NCI-H2196 (cell line): ENCODE data around the gene ECD.

Experiments
- DNase-seq: peaks from one replicate; lab custom pipeline; 2025; ENCODE audit not compliant: unreplicated experiment; lab: John Stamatoyannopoulos, UW

Gene ECD

GRCh38 chr10:73167783-73168464 lies at the start of gene ECD, which contains the start of gene FAM149B1:
Gene ECD (minus strand): TSS chr10:73168008. CDS start chr10:73163937, 4,071 bp downstream.
Gene FAM149B1 (plus strand): TSS chr10:73168119. CDS start chr10:73168340, 221 bp downstream.
- peak; percentile 81 for DNase-seq

GRCh38 chr10:73215749-73216148 lies 47.9 kb upstream of the ECD start:
- DNase-seq: no peak

GRCh38 chr10:73211106-73211811 lies 43.5 kb upstream of the ECD start:
- no peak for DNase-seq

- DNase-seq: no peak
Measured at GRCh38 chr10:73210395-73211105, 42.7 kb upstream of the ECD start.

- DNase-seq: no peak
Measured at GRCh38 chr10:73209705-73210104, 41.9 kb upstream of the ECD start.

GRCh38 chr10:73207883-73208282 lies 40.1 kb upstream of the ECD start:
- no peak for DNase-seq

- no peak for DNase-seq
Measured at GRCh38 chr10:73206385-73206784, 38.6 kb upstream of the ECD start.

GRCh38 chr10:73205890-73206289 lies 38.1 kb upstream of the ECD start:
- no peak for DNase-seq

GRCh38 chr10:73205081-73205480 lies 37.3 kb upstream of the ECD start:
- no peak for DNase-seq

GRCh38 chr10:73190188-73190587 lies 22.4 kb upstream of the ECD start:
- DNase-seq: no peak

- DNase-seq: no peak
Measured at GRCh38 chr10:73186266-73186665, 18.5 kb upstream of the ECD start.

GRCh38 chr10:73183667-73184281 lies 16.0 kb upstream of the ECD start:
- DNase-seq: no peak

- DNase-seq: no peak
Measured at GRCh38 chr10:73182568-73182967, 14.8 kb upstream of the ECD start.

- DNase-seq: no peak
Measured at GRCh38 chr10:73174148-73174925, 6.5 kb upstream of the ECD start.

- DNase-seq: no peak
Measured at GRCh38 chr10:73172867-73173266, 5.1 kb upstream of the ECD start.

- no peak for DNase-seq
Measured at GRCh38 chr10:73169320-73169719, 1.5 kb upstream of the ECD start.

GRCh38 chr10:73168465-73168803 lies 626 bp upstream of the ECD start:
- DNase-seq: no peak

GRCh38 chr10:73167458-73167782 lies 388 bp downstream of the ECD start:
- no peak for DNase-seq

GRCh38 chr10:73166972-73167371 lies 836 bp downstream of the ECD start:
- no peak for DNase-seq

GRCh38 chr10:73163096-73163495 lies 4.7 kb downstream of the ECD start:
- no peak for DNase-seq

- no peak for DNase-seq
Measured at GRCh38 chr10:73161662-73162061, 6.1 kb downstream of the ECD start.
